Measurements from ENCODE around the gene ST7L.

GRCh38 chr1:112629256-112629655 is 10.3 kb upstream of the ST7L start:
- no peak for TF ChIP-seq ARNT (IDR thresholded peaks at IDR 0.05)
- no peak for TF ChIP-seq FOXM1 (IDR thresholded peaks at IDR 0.05; ENCODE audit: borderline replicate concordance)
- no peak for TF ChIP-seq ELF4 (IDR thresholded peaks at IDR 0.05)
- TF ChIP-seq TARDBP (IDR thresholded peaks at IDR 0.05), result no peak
- no peak for TF ChIP-seq SUZ12 (IDR thresholded peaks at IDR 0.05)

Measured in HEK293T (cell line).